Prostate gland (tissue), 2 donors: ENCODE measurements around the gene GALNTL6.

Experiments used
- POLR2A ChIP-seq: fragments of 450-650 bp; IDR thresholded peaks from one replicate; pipeline ENCODE4 v1.6.1; 2016; ENCODE audit warnings: antibody characterized with exemption, mild to moderate bottlenecking
- TF ChIP-seq, protein P1 (sequence below), 4 experiments: fragments of 200-600 bp in 2 of 4; fragments of 450-650 bp in 2 of 4; sonication (generic) in 2 of 4; IDR thresholded peaks; 1 replicate in 3 of 4; 2 replicates in 1 of 4; pipeline ENCODE4 v1.5.1; 2016 to 2019; ENCODE audit warnings: antibody characterized with exemption in 4 of 4, mild to moderate bottlenecking in 2 of 4, moderate library complexity in 2 of 4

DNA sequence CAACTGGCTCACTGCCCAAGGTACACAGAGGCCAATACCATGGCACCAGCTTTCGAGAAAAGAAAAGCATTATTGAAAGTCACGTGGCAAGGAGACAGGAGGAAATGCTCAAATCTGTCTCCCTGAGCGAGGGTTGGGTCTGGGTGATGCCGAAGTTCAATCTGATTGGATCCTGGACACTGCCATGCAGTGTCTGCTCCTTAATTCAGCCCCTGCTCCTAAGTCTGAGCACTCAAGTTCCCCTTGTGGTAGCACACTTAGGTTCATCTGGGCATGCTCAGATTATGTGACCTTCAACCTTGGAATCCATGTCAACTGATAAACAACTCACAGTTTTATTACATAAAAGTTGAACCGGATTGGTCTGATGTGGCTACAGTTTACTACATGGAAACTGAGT lies 842.9 kb downstream of the GALNTL6 start:
- TF ChIP-seq, protein P1, sequence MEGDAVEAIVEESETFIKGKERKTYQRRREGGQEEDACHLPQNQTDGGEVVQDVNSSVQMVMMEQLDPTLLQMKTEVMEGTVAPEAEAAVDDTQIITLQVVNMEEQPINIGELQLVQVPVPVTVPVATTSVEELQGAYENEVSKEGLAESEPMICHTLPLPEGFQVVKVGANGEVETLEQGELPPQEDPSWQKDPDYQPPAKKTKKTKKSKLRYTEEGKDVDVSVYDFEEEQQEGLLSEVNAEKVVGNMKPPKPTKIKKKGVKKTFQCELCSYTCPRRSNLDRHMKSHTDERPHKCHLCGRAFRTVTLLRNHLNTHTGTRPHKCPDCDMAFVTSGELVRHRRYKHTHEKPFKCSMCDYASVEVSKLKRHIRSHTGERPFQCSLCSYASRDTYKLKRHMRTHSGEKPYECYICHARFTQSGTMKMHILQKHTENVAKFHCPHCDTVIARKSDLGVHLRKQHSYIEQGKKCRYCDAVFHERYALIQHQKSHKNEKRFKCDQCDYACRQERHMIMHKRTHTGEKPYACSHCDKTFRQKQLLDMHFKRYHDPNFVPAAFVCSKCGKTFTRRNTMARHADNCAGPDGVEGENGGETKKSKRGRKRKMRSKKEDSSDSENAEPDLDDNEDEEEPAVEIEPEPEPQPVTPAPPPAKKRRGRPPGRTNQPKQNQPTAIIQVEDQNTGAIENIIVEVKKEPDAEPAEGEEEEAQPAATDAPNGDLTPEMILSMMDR (IDR thresholded peaks at IDR 0.05): no peak
- TF ChIP-seq POLR2A: no peak
